HCT116 (cell line): ENCODE data around the gene KRT17. TPM values are rescaled to one million over a fixed set of nuclear protein-coding genes. Genes with fewer than 3 reads are reported as not detected.

Source experiments
- ATAC-seq: fragments of 200-7000 bp; cut with Tn5 transposase; 2 replicates; pipeline ENCODE4 v1.9.1; 2020; ENCODE audit warnings: mild to moderate bottlenecking, moderate library complexity
- BruUV-seq: library from RNA; stranded (reverse); fragments of 400-500 nt; replicated peaks from 2 replicates; lab custom pipeline; 2021; lab: Mats Ljungman, UMichigan
- CTCF ChIA-PET: fragments of 300-600 bp; sonication (Branson Sonifier 250); formaldehyde crosslinking; loops from one replicate; lab custom pipeline; 2021; ENCODE audit warnings: antibody characterized with exemption; lab: Charles Lee
- POLR2A ChIA-PET: fragments of 300-600, 350-600 bp; sonication (Branson Sonifier 250); formaldehyde crosslinking; loops from one replicate; lab custom pipeline; 2021; ENCODE audit warnings: antibody characterized with exemption; lab: Charles Lee
- RAD21 ChIA-PET, 2 experiments: fragments of 300-600 bp; sonication (Branson Sonifier 250); formaldehyde crosslinking; loops; one replicate each; lab custom pipeline; 2023; ENCODE audit warnings: low total read pairs in 2 of 2; ENCODE audit not compliant: uncharacterized antibody in 2 of 2, unreplicated experiment in 2 of 2, low non-redundant PET in 1 of 2; lab: Charles Lee
- DNase-seq: peaks from one replicate; pipeline ENCODE4 v3.0.0-alpha.2; 2010; ENCODE audit warnings: low read depth, low spot score
- H2AFZ ChIP-seq: fragments of 200-600 bp; shearing (Covaris generic), sonication (generic); 2 replicates; pipeline ENCODE4 v1.6.1; 2017; ENCODE audit warnings: low read depth, mixed run types, mixed read lengths, antibody characterized with exemption, low read length; ENCODE audit not compliant: poor library complexity, severe bottlenecking
- H3K27ac ChIP-seq: 2 replicates; pipeline ENCODE4 v1.5.1; 2012; ENCODE audit warnings: low read depth, low read length
- H3K27me3 ChIP-seq: fragments of 200-600 bp; sonication (generic); 2 replicates; pipeline ENCODE4 v1.6.1; 2016; ENCODE audit warnings: mixed run types, low read length, mixed read lengths; ENCODE audit not compliant: insufficient read depth
- H3K36me3 ChIP-seq, 2 experiments: fragments of 200-500 bp in 1 of 2; fragments of 200-600 bp in 1 of 2; sonication (Bioruptor generic) in 1 of 2; sonication (generic) in 1 of 2; 2 replicates each; pipeline versions ENCODE4 v1.5.1 to v1.6.1; 2014 to 2016; ENCODE audit warnings: low read length in 2 of 2, inconsistent platforms in 1 of 2, mixed read lengths in 1 of 2, mixed run types in 1 of 2; ENCODE audit not compliant: insufficient read depth in 2 of 2, control insufficient read depth in 1 of 2
- H3K4me1 ChIP-seq, 2 experiments: fragments of 200-600 bp in 1 of 2; sonication (generic) in 1 of 2; 2 replicates each; pipeline versions ENCODE4 v1.5.1 to v1.6.1; 2012 to 2017; ENCODE audit warnings: low read length in 2 of 2, inconsistent platforms in 1 of 2, mild to moderate bottlenecking in 1 of 2, mixed read lengths in 1 of 2, mixed run types in 1 of 2, moderate library complexity in 1 of 2; ENCODE audit not compliant: insufficient read depth in 2 of 2, control insufficient read depth in 1 of 2
- H3K4me2 ChIP-seq: fragments of 200-600 bp; sonication (generic); 2 replicates; pipeline ENCODE4 v1.6.1; 2017; ENCODE audit warnings: mixed run types, low read length, mixed read lengths
- H3K4me3 ChIP-seq, 2 experiments: fragments of 200-600 bp in 1 of 2; sonication (generic) in 1 of 2; replicated peaks in 1 of 2; 2 replicates each; pipeline ENCODE4 v1.5.1; 2011 to 2016; ENCODE audit warnings: low read length in 2 of 2, control low read depth in 1 of 2, low read depth in 1 of 2, mild to moderate bottlenecking in 1 of 2, mixed read lengths in 1 of 2, mixed run types in 1 of 2
- H3K79me2 ChIP-seq: fragments of 200-600 bp; sonication (generic); 2 replicates; pipeline ENCODE4 v1.6.1; 2017; ENCODE audit warnings: mild to moderate bottlenecking, mixed run types, low read length, moderate library complexity, mixed read lengths; ENCODE audit not compliant: insufficient read depth
- H3K9ac ChIP-seq: fragments of 200-600 bp; sonication (generic); 2 replicates; pipeline ENCODE4 v1.6.1; 2016; ENCODE audit warnings: low read length, mixed read lengths
- H3K9me2 ChIP-seq: fragments of 200-600 bp; sonication (generic), shearing (Covaris generic); 2 replicates; pipeline ENCODE4 v1.6.1; 2017; ENCODE audit warnings: mixed run types, mild to moderate bottlenecking, moderate library complexity; ENCODE audit not compliant: insufficient read depth
- H3K9me3 ChIP-seq, 2 experiments: fragments of 200-500 bp in 1 of 2; fragments of 200-600 bp in 1 of 2; sonication (Bioruptor generic) in 1 of 2; sonication (generic) in 1 of 2; 2 replicates each; pipeline ENCODE4 v1.6.1; 2014 to 2017; ENCODE audit warnings: low read length in 2 of 2, mixed read lengths in 2 of 2, inconsistent platforms in 1 of 2, low read depth in 1 of 2, mild to moderate bottlenecking in 1 of 2, mixed run types in 1 of 2, moderate library complexity in 1 of 2; ENCODE audit not compliant: control insufficient read depth in 1 of 2, insufficient read depth in 1 of 2
- H4K20me1 ChIP-seq: fragments of 200-600 bp; sonication (generic), shearing (Covaris generic); 2 replicates; pipeline ENCODE4 v1.6.1; 2017; ENCODE audit warnings: mixed run types, mild to moderate bottlenecking, moderate library complexity; ENCODE audit not compliant: insufficient read depth
- ATF3 ChIP-seq: IDR thresholded peaks from 2 replicates; pipeline ENCODE4 v1.6.1; 2012
- CBX3 ChIP-seq: IDR thresholded peaks from 2 replicates; pipeline ENCODE4 v1.6.1; 2012; ENCODE audit warnings: low read depth
- CTCF ChIP-seq, 3 experiments: fragments of 200-600 bp in 1 of 3; sonication (generic) in 1 of 3; IDR thresholded peaks in 2 of 3; conservative IDR thresholded peaks in 1 of 3; 2 replicates each; pipeline ENCODE4 v1.5.1; 2012 to 2017; ENCODE audit warnings: low read depth in 2 of 3, low read length in 2 of 3, antibody characterized with exemption in 1 of 3, borderline replicate concordance in 1 of 3, control low read depth in 1 of 3, mild to moderate bottlenecking in 1 of 3, mixed read lengths in 1 of 3, mixed run types in 1 of 3, moderate library complexity in 1 of 3; ENCODE audit not compliant: insufficient read depth in 1 of 3
- EGR1 ChIP-seq: IDR thresholded peaks from 2 replicates; pipeline ENCODE4 v1.6.1; 2012; ENCODE audit warnings: low read depth
- ELF1 ChIP-seq: IDR thresholded peaks from 2 replicates; pipeline ENCODE4 v1.6.1; 2012; ENCODE audit warnings: low read depth, borderline replicate concordance
- EZH2 ChIP-seq: fragments of 200-600 bp; sonication (generic); IDR thresholded peaks from 2 replicates; pipeline ENCODE4 v1.6.1; 2017; ENCODE audit warnings: antibody characterized with exemption, mixed run types
- EZH2phosphoT487 ChIP-seq: fragments of 200-600 bp; IDR thresholded peaks from 2 replicates; pipeline ENCODE4 v1.6.1; 2018; ENCODE audit warnings: antibody characterized with exemption, borderline replicate concordance
- FOSL1 ChIP-seq: IDR thresholded peaks from 2 replicates; pipeline ENCODE4 v1.6.1; 2012; ENCODE audit warnings: low read depth
- JUND ChIP-seq: IDR thresholded peaks from 2 replicates; pipeline ENCODE4 v1.6.1; 2012
- MAX ChIP-seq: IDR thresholded peaks from 2 replicates; pipeline ENCODE4 v1.6.1; 2012
- RAD21 ChIP-seq: IDR thresholded peaks from 2 replicates; pipeline ENCODE4 v1.6.1; 2012; ENCODE audit warnings: low read depth, mild to moderate bottlenecking
- REST ChIP-seq: IDR thresholded peaks from 2 replicates; pipeline ENCODE4 v1.6.1; 2012; ENCODE audit warnings: low read depth
- SIN3A ChIP-seq: IDR thresholded peaks from 2 replicates; pipeline ENCODE4 v1.6.1; 2012; ENCODE audit warnings: low read depth
- SP1 ChIP-seq: IDR thresholded peaks from 2 replicates; pipeline ENCODE4 v1.6.1; 2012; ENCODE audit warnings: low read depth
- SRF ChIP-seq: IDR thresholded peaks from 2 replicates; pipeline ENCODE4 v1.6.1; 2012; ENCODE audit warnings: low read depth
- TCF7L2 ChIP-seq: IDR thresholded peaks from 2 replicates; pipeline ENCODE4 v1.7.0; 2011; ENCODE audit warnings: borderline replicate concordance, inconsistent platforms; ENCODE audit not compliant: insufficient read depth, insufficient read length; ENCODE audit errors: extremely low read depth
- YY1 ChIP-seq: IDR thresholded peaks from 2 replicates; pipeline ENCODE4 v1.6.1; 2011; ENCODE audit warnings: low read length, low read depth, moderate library complexity, mild to moderate bottlenecking; ENCODE audit not compliant: insufficient replicate concordance; ENCODE audit errors: extremely low read depth
- ZBTB33 ChIP-seq: IDR thresholded peaks from 2 replicates; pipeline ENCODE4 v1.6.1; 2011; ENCODE audit warnings: mild to moderate bottlenecking, low read length, moderate library complexity; ENCODE audit not compliant: insufficient replicate concordance; ENCODE audit errors: extremely low read depth
- ZFX ChIP-seq: fragments of 450-650 bp; IDR thresholded peaks from 2 replicates; pipeline ENCODE4 v1.6.1; 2017
- ZNF274 ChIP-seq: fragments of 200-500 bp; sonication (Bioruptor generic); IDR thresholded peaks from 2 replicates; pipeline ENCODE4 v1.6.1; 2014; ENCODE audit warnings: mild to moderate bottlenecking, low read depth, low read length, inconsistent platforms
- intact Hi-C: fragments of 100-400 bp; cut with micrococcal nuclease; formaldehyde crosslinking; loops from 2 replicates; pipeline ENCODE4 v1.10.0; 2022
- total RNA-seq: library from RNA; stranded (reverse); gene quantifications from one replicate; pipeline ENCODE4 v1.2.1, GENCODE V29; 2021; ENCODE audit not compliant: unreplicated experiment

The KRT17 gene
- total RNA-seq, 1 experiment from 2014 or later = not detected

- Histone ChIP-seq H3K9ac (no peak overlapping the region), H4K20me1 (no peaks in the 10 kb centered on the region), H3K4me2 (no peak overlapping the region), H3K4me1 (peaks cover 2 to 23% of the 10 kb centered on the region in 2 experiments), H3K27ac (no peak overlapping the region), H3K4me3 (no peak overlapping the region), H3K79me2 (no peaks in the 10 kb centered on the region), H3K9me3 (no peaks in the 10 kb centered on the region), H3K27me3 (no peaks in the 10 kb centered on the region), H3K36me3 (no peaks in the 10 kb centered on the region), H3K9me2 (no peaks in the 10 kb centered on the region), H2AFZ (no peak overlapping the region)
- ChIA-PET CTCF (no interaction called here), RAD21 (no interaction called here), POLR2A (no interaction called here)
- BruUV-seq = no TSS peak
- DNase-seq = no peak
- ATAC-seq = no peak
- intact Hi-C loops = no loop called here
- TF ChIP-seq ZBTB33 (no peak), SIN3A (no peak), EZH2phosphoT487 (no peak), YY1 (no peak), RAD21 (no peak), REST (no peak), TCF7L2 (no peak), ZNF274 (no peak), JUND (no peak), EGR1 (no peak), SRF (no peak), MAX (no peak), ELF1 (no peak), SP1 (no peak), CTCF (IDR thresholded peaks at IDR 0.05 in 2 of 3, conservative IDR thresholded peaks at IDR 0.05 in 1 of 3; ENCODE audit: borderline replicate concordance in 1 of 3, insufficient read depth in 1 of 3, low read depth in 2 of 3, low read length in 2 of 3) (no peak), ZFX (no peak), EZH2 (no peak), ATF3 (no peak), CBX3 (no peak), FOSL1 (no peak)
Observed at GRCh38 chr17:41617698-41618097, 6.7 kb downstream of the KRT17 start.
